Measurements from ENCODE around the gene ZNF638.

The ZNF638 gene

DNA sequence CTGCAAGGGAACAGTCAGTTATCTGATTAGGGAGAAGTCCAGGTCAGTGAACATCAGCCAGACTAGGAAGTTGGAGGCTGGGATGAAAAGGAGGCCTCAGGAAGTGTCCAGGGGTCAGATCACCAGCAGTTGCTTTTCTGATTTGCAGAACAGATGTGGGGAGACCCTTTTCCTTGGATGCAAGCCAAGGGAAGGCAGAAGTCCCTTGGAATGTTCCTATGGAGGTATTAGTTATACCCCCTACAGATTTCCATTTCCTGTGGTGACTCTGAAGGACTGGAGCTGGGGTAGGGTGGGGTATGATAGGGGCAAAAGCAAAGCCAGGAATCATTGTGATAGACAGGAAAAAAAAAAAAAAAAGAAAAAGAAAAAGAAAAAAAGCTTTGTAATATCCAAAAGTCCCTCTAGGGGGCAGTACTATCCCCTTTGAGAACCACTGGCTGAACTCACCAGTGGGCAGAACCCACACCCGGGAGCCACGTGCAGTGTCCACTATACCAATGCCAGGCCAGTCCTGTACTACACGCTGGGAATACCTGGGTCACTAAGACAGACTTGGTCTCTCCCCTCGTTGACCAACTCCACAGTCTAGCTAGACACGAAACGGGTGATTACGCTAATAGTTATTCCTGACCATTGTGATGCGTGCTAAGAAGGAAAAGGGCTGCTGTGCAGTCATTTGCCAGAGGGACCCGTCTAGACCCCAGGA, 129.2 kb downstream of the ZNF638 start:
- TF ChIP-seq TEAD4 (IDR thresholded peaks at IDR 0.05), result no peak
- peak; percentile 48; the same call in 1 of the 2 replicates for TF ChIP-seq RAD21 (IDR thresholded peaks at IDR 0.05; ENCODE audit: low read depth)
- TF ChIP-seq, protein P1, sequence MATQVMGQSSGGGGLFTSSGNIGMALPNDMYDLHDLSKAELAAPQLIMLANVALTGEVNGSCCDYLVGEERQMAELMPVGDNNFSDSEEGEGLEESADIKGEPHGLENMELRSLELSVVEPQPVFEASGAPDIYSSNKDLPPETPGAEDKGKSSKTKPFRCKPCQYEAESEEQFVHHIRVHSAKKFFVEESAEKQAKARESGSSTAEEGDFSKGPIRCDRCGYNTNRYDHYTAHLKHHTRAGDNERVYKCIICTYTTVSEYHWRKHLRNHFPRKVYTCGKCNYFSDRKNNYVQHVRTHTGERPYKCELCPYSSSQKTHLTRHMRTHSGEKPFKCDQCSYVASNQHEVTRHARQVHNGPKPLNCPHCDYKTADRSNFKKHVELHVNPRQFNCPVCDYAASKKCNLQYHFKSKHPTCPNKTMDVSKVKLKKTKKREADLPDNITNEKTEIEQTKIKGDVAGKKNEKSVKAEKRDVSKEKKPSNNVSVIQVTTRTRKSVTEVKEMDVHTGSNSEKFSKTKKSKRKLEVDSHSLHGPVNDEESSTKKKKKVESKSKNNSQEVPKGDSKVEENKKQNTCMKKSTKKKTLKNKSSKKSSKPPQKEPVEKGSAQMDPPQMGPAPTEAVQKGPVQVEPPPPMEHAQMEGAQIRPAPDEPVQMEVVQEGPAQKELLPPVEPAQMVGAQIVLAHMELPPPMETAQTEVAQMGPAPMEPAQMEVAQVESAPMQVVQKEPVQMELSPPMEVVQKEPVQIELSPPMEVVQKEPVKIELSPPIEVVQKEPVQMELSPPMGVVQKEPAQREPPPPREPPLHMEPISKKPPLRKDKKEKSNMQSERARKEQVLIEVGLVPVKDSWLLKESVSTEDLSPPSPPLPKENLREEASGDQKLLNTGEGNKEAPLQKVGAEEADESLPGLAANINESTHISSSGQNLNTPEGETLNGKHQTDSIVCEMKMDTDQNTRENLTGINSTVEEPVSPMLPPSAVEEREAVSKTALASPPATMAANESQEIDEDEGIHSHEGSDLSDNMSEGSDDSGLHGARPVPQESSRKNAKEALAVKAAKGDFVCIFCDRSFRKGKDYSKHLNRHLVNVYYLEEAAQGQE (IDR thresholded peaks at IDR 0.05; ENCODE audit: low read depth), result no peak

DNA sequence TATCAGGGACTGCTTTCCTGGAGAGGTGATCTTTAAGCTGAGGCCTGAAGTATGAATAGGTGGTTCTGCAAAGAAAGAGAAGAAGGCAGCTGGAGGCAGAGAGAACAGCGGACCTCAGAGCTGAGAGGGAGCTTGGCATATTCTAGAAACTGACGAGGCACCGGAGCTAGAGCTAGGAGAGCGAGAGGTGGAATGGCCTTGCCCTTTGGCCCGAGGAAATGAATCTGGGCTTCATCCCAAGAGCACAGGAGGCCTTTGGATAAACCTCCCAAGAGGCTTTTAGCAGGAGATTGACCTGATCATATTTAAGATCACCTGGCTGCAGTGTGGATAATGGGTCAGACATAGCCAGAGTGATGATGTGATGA, 129.7 kb downstream of the ZNF638 start:
- no peak for TF ChIP-seq EP300 (IDR thresholded peaks at IDR 0.05; ENCODE audit: borderline replicate concordance)
- TF ChIP-seq TAF1 (IDR thresholded peaks at IDR 0.05; ENCODE audit: low read depth), result no peak
- no peak for TF ChIP-seq CEBPB (IDR thresholded peaks at IDR 0.05)
- no peak for TF ChIP-seq TCF12 (IDR thresholded peaks at IDR 0.05; ENCODE audit: low read depth)
- TF ChIP-seq FOXM1 (IDR thresholded peaks at IDR 0.05; ENCODE audit: borderline replicate concordance, low read depth), result no peak
- TF ChIP-seq EGR1 (IDR thresholded peaks at IDR 0.05), result no peak
- TF ChIP-seq, protein P2, sequence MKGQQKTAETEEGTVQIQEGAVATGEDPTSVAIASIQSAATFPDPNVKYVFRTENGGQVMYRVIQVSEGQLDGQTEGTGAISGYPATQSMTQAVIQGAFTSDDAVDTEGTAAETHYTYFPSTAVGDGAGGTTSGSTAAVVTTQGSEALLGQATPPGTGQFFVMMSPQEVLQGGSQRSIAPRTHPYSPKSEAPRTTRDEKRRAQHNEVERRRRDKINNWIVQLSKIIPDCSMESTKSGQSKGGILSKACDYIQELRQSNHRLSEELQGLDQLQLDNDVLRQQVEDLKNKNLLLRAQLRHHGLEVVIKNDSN (IDR thresholded peaks at IDR 0.05), result no peak
- TF ChIP-seq, protein P1 (IDR thresholded peaks at IDR 0.05; ENCODE audit: low read depth), result no peak
- TF ChIP-seq ZBTB7A (IDR thresholded peaks at IDR 0.05; ENCODE audit: low read depth), result no peak
- TF ChIP-seq YY1 (IDR thresholded peaks at IDR 0.05; ENCODE audit: low read depth), result no peak
- TF ChIP-seq, protein P3, sequence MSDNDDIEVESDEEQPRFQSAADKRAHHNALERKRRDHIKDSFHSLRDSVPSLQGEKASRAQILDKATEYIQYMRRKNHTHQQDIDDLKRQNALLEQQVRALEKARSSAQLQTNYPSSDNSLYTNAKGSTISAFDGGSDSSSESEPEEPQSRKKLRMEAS (IDR thresholded peaks at IDR 0.05), result no peak
- TF ChIP-seq CREB1 (IDR thresholded peaks at IDR 0.05; ENCODE audit: low read depth), result no peak
- TF ChIP-seq TEAD4 (IDR thresholded peaks at IDR 0.05), result no peak

DNA sequence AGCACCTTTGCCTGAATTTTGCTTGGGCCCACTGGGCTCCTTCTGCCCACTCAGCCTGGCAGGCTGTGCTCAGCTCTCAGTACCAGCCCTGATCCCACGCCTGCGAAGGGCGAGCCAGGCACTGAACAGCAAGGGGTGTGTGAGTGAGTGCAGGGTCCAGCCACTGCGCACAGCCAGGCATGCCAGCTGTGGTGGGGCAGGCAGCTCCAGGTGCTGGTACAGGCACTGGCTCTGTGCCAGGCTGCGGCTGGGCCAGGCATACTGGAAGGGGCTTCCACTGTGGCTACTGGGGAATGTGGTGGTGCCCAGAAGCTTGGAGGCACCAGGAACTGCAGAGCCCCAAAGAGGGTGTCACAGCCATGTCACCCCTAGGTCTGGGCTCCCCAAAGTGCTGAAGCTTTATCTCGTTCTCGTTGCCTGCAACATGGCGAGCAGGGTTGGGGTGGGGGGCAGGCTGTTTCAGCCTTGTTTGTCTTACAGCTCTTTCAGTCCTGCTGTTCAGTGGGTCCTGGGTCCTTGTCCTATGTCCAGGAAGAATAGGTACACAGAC, 130.5 kb downstream of the ZNF638 start:
- TF ChIP-seq TAF1 (IDR thresholded peaks at IDR 0.05; ENCODE audit: low read depth) (no peak), RAD21 (IDR thresholded peaks at IDR 0.05; ENCODE audit: low read depth) (no peak), CREB1 (IDR thresholded peaks at IDR 0.05; ENCODE audit: low read depth) (no peak), YY1 (IDR thresholded peaks at IDR 0.05; ENCODE audit: low read depth) (no peak), TCF12 (IDR thresholded peaks at IDR 0.05; ENCODE audit: low read depth) (no peak), EGR1 (IDR thresholded peaks at IDR 0.05) (no peak), ZBTB7A (IDR thresholded peaks at IDR 0.05; ENCODE audit: low read depth) (no peak), NFIC (IDR thresholded peaks at IDR 0.05) (no peak), EP300 (IDR thresholded peaks at IDR 0.05; ENCODE audit: borderline replicate concordance) (no peak)
- TF ChIP-seq, protein P3 (IDR thresholded peaks at IDR 0.05), result no peak
- TF ChIP-seq, protein P1 (IDR thresholded peaks at IDR 0.05; ENCODE audit: low read depth), result no peak

DNA sequence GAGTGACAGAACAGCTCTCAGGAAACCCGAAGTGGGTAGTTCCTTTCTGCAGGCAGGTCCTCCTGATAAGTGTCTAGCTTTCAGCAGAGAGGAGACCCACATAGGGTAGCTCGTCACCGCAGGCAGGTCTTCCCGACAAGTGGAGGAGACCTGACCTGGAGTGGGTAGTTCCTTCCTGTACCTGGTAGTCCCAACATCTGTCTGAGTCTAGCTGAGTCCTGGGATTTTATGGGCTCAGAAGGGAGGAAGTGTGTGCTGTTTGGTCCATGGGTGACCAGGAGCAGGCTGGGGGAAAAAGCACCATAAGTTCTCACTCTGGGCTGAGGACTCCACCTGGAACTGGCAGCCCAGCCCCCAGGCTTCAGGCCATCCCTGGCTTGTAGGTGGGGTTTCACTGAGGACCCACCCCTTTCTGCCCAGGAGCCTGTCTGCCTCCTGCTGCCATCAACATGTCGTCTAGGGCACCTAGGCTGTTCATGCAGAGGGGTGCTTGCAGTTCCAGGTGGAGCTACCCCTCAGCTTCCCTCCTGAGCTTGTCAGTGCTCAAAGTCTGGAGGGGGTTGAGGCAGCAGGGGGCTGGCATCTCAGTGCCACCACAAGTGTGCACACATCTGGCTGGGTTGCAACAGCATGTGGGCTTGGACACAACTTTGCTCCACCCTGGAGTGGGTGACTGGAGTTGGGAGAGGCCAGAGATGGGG, 131.2 kb downstream of the ZNF638 start:
- TF ChIP-seq, protein P3 (IDR thresholded peaks at IDR 0.05), result no peak
- TF ChIP-seq TAF1 (IDR thresholded peaks at IDR 0.05; ENCODE audit: low read depth) (no peak), TEAD4 (IDR thresholded peaks at IDR 0.05) (no peak), CEBPB (IDR thresholded peaks at IDR 0.05) (no peak), CREB1 (IDR thresholded peaks at IDR 0.05; ENCODE audit: low read depth) (no peak)
